ENCODE data around the gene SUSD1.

DNA sequence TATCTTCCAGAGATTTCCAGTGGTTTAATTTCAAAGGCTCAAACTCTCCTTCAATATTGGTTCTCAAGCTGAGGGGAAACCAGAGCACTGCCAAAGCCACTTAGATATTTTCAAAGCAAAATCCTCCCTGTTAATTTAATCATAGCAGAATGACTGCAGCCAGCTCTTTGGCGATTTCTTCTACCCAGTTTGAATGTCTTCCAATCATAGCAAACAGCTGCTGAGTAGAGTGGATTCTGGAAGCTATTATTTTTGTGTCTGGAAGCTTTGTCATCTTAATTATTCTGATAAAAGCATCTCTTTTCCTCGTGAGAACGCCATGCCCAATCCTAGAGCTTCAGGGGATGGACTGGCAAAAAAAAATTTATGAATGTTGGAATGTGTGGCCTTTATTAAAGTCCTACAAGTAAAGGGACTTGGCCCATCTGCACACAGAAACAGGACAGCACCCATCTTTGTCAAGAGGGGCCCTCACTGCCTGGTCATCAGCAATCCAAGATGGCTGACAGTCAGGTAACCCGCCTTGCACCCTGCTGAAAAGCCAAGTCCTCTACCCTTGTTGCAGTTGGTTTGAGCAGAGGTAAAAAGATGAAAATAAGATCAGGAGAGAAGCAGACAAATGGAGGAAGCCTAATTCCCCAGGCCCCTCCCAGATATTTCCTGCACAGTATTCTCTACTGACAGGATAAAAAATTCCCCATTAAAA, 125.1 kb downstream of the SUSD1 start:
- no peak for TF ChIP-seq EP300 (IDR thresholded peaks at IDR 0.05; ENCODE audit: borderline replicate concordance)
- TF ChIP-seq, protein P1, sequence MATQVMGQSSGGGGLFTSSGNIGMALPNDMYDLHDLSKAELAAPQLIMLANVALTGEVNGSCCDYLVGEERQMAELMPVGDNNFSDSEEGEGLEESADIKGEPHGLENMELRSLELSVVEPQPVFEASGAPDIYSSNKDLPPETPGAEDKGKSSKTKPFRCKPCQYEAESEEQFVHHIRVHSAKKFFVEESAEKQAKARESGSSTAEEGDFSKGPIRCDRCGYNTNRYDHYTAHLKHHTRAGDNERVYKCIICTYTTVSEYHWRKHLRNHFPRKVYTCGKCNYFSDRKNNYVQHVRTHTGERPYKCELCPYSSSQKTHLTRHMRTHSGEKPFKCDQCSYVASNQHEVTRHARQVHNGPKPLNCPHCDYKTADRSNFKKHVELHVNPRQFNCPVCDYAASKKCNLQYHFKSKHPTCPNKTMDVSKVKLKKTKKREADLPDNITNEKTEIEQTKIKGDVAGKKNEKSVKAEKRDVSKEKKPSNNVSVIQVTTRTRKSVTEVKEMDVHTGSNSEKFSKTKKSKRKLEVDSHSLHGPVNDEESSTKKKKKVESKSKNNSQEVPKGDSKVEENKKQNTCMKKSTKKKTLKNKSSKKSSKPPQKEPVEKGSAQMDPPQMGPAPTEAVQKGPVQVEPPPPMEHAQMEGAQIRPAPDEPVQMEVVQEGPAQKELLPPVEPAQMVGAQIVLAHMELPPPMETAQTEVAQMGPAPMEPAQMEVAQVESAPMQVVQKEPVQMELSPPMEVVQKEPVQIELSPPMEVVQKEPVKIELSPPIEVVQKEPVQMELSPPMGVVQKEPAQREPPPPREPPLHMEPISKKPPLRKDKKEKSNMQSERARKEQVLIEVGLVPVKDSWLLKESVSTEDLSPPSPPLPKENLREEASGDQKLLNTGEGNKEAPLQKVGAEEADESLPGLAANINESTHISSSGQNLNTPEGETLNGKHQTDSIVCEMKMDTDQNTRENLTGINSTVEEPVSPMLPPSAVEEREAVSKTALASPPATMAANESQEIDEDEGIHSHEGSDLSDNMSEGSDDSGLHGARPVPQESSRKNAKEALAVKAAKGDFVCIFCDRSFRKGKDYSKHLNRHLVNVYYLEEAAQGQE (IDR thresholded peaks at IDR 0.05; ENCODE audit: low read depth), result no peak
- no peak for TF ChIP-seq CREB1 (IDR thresholded peaks at IDR 0.05; ENCODE audit: low read depth)
- TF ChIP-seq FOXM1 (IDR thresholded peaks at IDR 0.05; ENCODE audit: borderline replicate concordance, low read depth), result no peak
- TF ChIP-seq RAD21 (IDR thresholded peaks at IDR 0.05; ENCODE audit: low read depth), result no peak
- TF ChIP-seq, protein P2, sequence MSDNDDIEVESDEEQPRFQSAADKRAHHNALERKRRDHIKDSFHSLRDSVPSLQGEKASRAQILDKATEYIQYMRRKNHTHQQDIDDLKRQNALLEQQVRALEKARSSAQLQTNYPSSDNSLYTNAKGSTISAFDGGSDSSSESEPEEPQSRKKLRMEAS (IDR thresholded peaks at IDR 0.05), result no peak
- no peak for TF ChIP-seq CEBPB (IDR thresholded peaks at IDR 0.05)
